ENCODE results near the gene PARD3B. TPM values are rescaled to one million over a fixed set of nuclear protein-coding genes. Genes with fewer than 3 reads are reported as not detected.

The PARD3B gene
- total RNA-seq, 1 experiment from 2014 or later: 3.6 TPM

GRCh38 chr2:205033431-205033830 is 488.2 kb downstream of the PARD3B start:
- POLR2A ChIA-PET: no interaction called here
- Histone ChIP-seq H3K36me3 (ENCODE audit: control insufficient read depth, insufficient read depth, low read length) (no peaks in the 10 kb centered on the region), H3K4me1 (ENCODE audit: control insufficient read depth, insufficient read depth, low read length) (0 out of 2 replicates have a peak, but pooled peaks cover 3% of the 10 kb centered on the region), H3K9me3 (ENCODE audit: control insufficient read depth, insufficient read depth, low read depth, low read length) (peaks cover 1% of the 10 kb centered on the region; the same call in 1 of the 2 replicates), H3K27me3 (ENCODE audit: control insufficient read depth, insufficient read depth, low read length) (no peaks in the 10 kb centered on the region), H3K4me3 (ENCODE audit: low read depth in 2 of 2, low read length in 2 of 2) (no peak overlapping the region), H3K27ac (ENCODE audit: low read length) (peak overlapping the region; percentile 42; the same call in 1 of the 2 replicates)
- DNase-seq (ENCODE audit: low read depth, low spot score) (no peak), ATAC-seq (no peak)
- BruUV-seq (replicated peaks): no TSS peak
- in situ Hi-C loops (cut with HindIII; ENCODE audit: low pct_unique_long_range_greater_than_20kb, low sequenced_read_pairs): no loop called here
- intact Hi-C loops (cut with micrococcal nuclease; ENCODE audit: unreplicated experiment): no loop called here
- CTCF ChIA-PET: no interaction called here
- no peak for TF ChIP-seq TCF7L2 (IDR thresholded peaks at IDR 0.05; ENCODE audit: low read depth, low read length)
- TF ChIP-seq SIN3A (IDR thresholded peaks at IDR 0.05; ENCODE audit: borderline replicate concordance, insufficient read depth, low read depth, low read length): no peak
- TF ChIP-seq POLR2AphosphoS5 (IDR thresholded peaks at IDR 0.05; ENCODE audit: low read depth, low read length): no peak
- no peak for TF ChIP-seq CTCF (IDR thresholded peaks at IDR 0.05)
- TF ChIP-seq REST (IDR thresholded peaks at IDR 0.05; ENCODE audit: insufficient read depth in 1 of 2, low read depth in 2 of 2, low read length in 1 of 2): no peak

GRCh38 chr2:205034034-205034433 is 488.8 kb downstream of the PARD3B start:
- POLR2A ChIA-PET: no interaction called here
- TF ChIP-seq TCF7L2 (IDR thresholded peaks at IDR 0.05; ENCODE audit: low read depth, low read length) (no peak), CTCF (IDR thresholded peaks at IDR 0.05) (no peak), REST (IDR thresholded peaks at IDR 0.05; ENCODE audit: insufficient read depth in 1 of 2, low read depth in 2 of 2, low read length in 1 of 2) (no peak), POLR2AphosphoS5 (IDR thresholded peaks at IDR 0.05; ENCODE audit: low read depth, low read length) (no peak), SIN3A (IDR thresholded peaks at IDR 0.05; ENCODE audit: borderline replicate concordance, insufficient read depth, low read depth, low read length) (no peak)
- in situ Hi-C loops (cut with HindIII; ENCODE audit: low pct_unique_long_range_greater_than_20kb, low sequenced_read_pairs): no loop called here
- H3K9me3 ChIP-seq (ENCODE audit: control insufficient read depth, insufficient read depth, low read depth, low read length): no peaks in the 10 kb centered on the region
- H3K27me3 ChIP-seq (ENCODE audit: control insufficient read depth, insufficient read depth, low read length): no peaks in the 10 kb centered on the region
- intact Hi-C loops (cut with micrococcal nuclease; ENCODE audit: unreplicated experiment): no loop called here
- H3K36me3 ChIP-seq (ENCODE audit: control insufficient read depth, insufficient read depth, low read length): no peaks in the 10 kb centered on the region
- H3K4me1 ChIP-seq (ENCODE audit: control insufficient read depth, insufficient read depth, low read length): 0 out of 2 replicates have a peak, but pooled peaks cover 3% of the 10 kb centered on the region
- H3K4me3 ChIP-seq (ENCODE audit: low read depth in 2 of 2, low read length in 2 of 2): no peak overlapping the region
- CTCF ChIA-PET: no interaction called here
- no peak for DNase-seq (ENCODE audit: low read depth, low spot score)
- ATAC-seq: peak; percentile 71; the same call in 1 of the 2 replicates
- peak overlapping the region; percentile 42 for H3K27ac ChIP-seq (ENCODE audit: low read length)
- no TSS peak for BruUV-seq (replicated peaks)

Measured in Panc1 (cell line).